CD14-positive monocyte (primary cell): ENCODE measurements around the gene TTYH3. TPM values are rescaled to one million over a fixed set of nuclear protein-coding genes. Genes with fewer than 3 reads are reported as not detected.
"Not testable (repeated sequence)": the region's sequence is repeated elsewhere in the genome, so short reads cannot be mapped to it uniquely, and the experiment has no call there.

Experiments
- DNase-seq, 3 donors: peaks; one replicate each; pipeline ENCODE4 v3.0.0-alpha.2; 2011 to 2022
- H2AFZ ChIP-seq: 2 replicates; pipeline ENCODE4 v1.6.0; 2012; ENCODE audit warnings: mild to moderate bottlenecking, low read depth, low read length, inconsistent platforms; ENCODE audit not compliant: insufficient read depth, poor library complexity, severe bottlenecking
- H3K27ac ChIP-seq, 2 donors: 1 replicate in 1 of 2; 2 replicates in 1 of 2; pipeline ENCODE4 v1.5.1; 2012 to 2013; ENCODE audit warnings: low read length in 2 of 2, control low read depth in 1 of 2, inconsistent platforms in 1 of 2, low read depth in 1 of 2, mild to moderate bottlenecking in 1 of 2
- H3K27me3 ChIP-seq, 2 donors: one replicate each; pipeline versions ENCODE4 v1.6.0 to v1.6.1; 2011 to 2013; ENCODE audit warnings: low read length in 2 of 2; ENCODE audit not compliant: control insufficient read depth in 2 of 2, insufficient read depth in 2 of 2
- H3K36me3 ChIP-seq, 2 donors: replicated peaks in 1 of 2; 1 replicate in 1 of 2; 2 replicates in 1 of 2; pipeline versions ENCODE4 v1.5.1 to v1.6.1; 2012 to 2013; ENCODE audit warnings: low read length in 2 of 2, control low read depth in 1 of 2, inconsistent platforms in 1 of 2, mild to moderate bottlenecking in 1 of 2; ENCODE audit not compliant: insufficient read depth in 2 of 2, control insufficient read depth in 1 of 2
- H3K4me1 ChIP-seq, 2 donors: 1 replicate in 1 of 2; 2 replicates in 1 of 2; pipeline versions ENCODE4 v1.5.1 to v1.6.1; 2012 to 2013; ENCODE audit warnings: low read length in 2 of 2, control low read depth in 1 of 2, inconsistent platforms in 1 of 2, mild to moderate bottlenecking in 1 of 2, moderate library complexity in 1 of 2; ENCODE audit not compliant: insufficient read depth in 2 of 2, control insufficient read depth in 1 of 2
- H3K4me2 ChIP-seq: replicated peaks from 2 replicates; pipeline ENCODE3; 2012; ENCODE audit warnings: low read length, moderate library complexity, mild to moderate bottlenecking; ENCODE audit not compliant: poor library complexity, severe bottlenecking; ENCODE audit errors: extremely low read depth
- H3K4me3 ChIP-seq, 3 experiments: fragments of 200-600 bp in 1 of 3; sonication (generic) in 1 of 3; replicated peaks in 1 of 3; 1 replicate in 2 of 3; 2 replicates in 1 of 3; pipeline ENCODE4 v1.5.1; 2011 to 2013; ENCODE audit warnings: low read length in 3 of 3, mild to moderate bottlenecking in 3 of 3, control low read depth in 2 of 3, low read depth in 2 of 3, inconsistent platforms in 1 of 3, moderate library complexity in 1 of 3
- H3K79me2 ChIP-seq: 2 replicates; pipeline ENCODE4 v1.6.0; 2012; ENCODE audit warnings: mild to moderate bottlenecking, control low read depth, inconsistent platforms, low read length, moderate library complexity; ENCODE audit not compliant: insufficient read depth
- H3K9ac ChIP-seq: 2 replicates; pipeline ENCODE4 v1.6.0; 2017; ENCODE audit warnings: low read length, mild to moderate bottlenecking; ENCODE audit not compliant: insufficient read depth, poor library complexity, severe bottlenecking
- H3K9me3 ChIP-seq, 2 donors: replicated peaks in 1 of 2; 1 replicate in 1 of 2; 2 replicates in 1 of 2; pipeline versions ENCODE4 v1.5.1 to v1.6.1; 2012 to 2013; ENCODE audit warnings: low read length in 2 of 2, control low read depth in 1 of 2; ENCODE audit not compliant: control insufficient read depth in 1 of 2, insufficient read depth in 1 of 2
- H4K20me1 ChIP-seq: 2 replicates; pipeline ENCODE4 v1.6.0; 2012; ENCODE audit warnings: mild to moderate bottlenecking, low read length, control low read depth, moderate library complexity; ENCODE audit not compliant: insufficient read depth
- H3K27ac Mint-ChIP-seq, 7 donors: one replicate each; pipeline ENCODE4 v1.8.0; 2020; ENCODE audit warnings: mild to moderate bottlenecking in 7 of 7, mixed read lengths in 7 of 7, moderate library complexity in 6 of 7, inconsistent platforms in 2 of 7
- H3K27me3 Mint-ChIP-seq, 3 donors: one replicate each; pipeline ENCODE4 v1.8.0; 2021 to 2022; ENCODE audit warnings: low read depth in 3 of 3, mild to moderate bottlenecking in 3 of 3, mixed read lengths in 3 of 3, moderate library complexity in 3 of 3, inconsistent platforms in 1 of 3
- H3K36me3 Mint-ChIP-seq, 2 donors: one replicate each; pipeline ENCODE4 v1.8.0; 2020; ENCODE audit warnings: mixed read lengths in 2 of 2, inconsistent platforms in 1 of 2, mild to moderate bottlenecking in 1 of 2
- H3K4me1 Mint-ChIP-seq: one replicate; pipeline ENCODE4 v1.8.0; 2020; ENCODE audit warnings: mild to moderate bottlenecking, mixed read lengths
- H3K4me3 Mint-ChIP-seq, 2 donors: one replicate each; pipeline ENCODE4 v1.8.0; 2020; ENCODE audit warnings: mild to moderate bottlenecking in 2 of 2, mixed read lengths in 2 of 2, moderate library complexity in 1 of 2
- H3K9me3 Mint-ChIP-seq, 7 donors: one replicate each; pipeline ENCODE4 v1.8.0; 2020 to 2022; ENCODE audit warnings: mixed read lengths in 7 of 7, mild to moderate bottlenecking in 6 of 7, moderate library complexity in 6 of 7, inconsistent platforms in 2 of 7
- CTCF ChIP-seq: fragments of 200-600 bp; IDR thresholded peaks from one replicate; pipeline ENCODE4 v1.8.0; 2022; ENCODE audit warnings: antibody characterized with exemption, mild to moderate bottlenecking
- WGBS: methylation state at CpG from one replicate; pipeline ENCODE4 v1.1.5; 2013; ENCODE audit warnings: missing lambda C conversion rate; ENCODE audit not compliant: insufficient coverage; 5-methylcytosine and 5-hydroxymethylcytosine counted together
- intact Hi-C, 2 donors: fragments of 100-400 bp; cut with micrococcal nuclease; formaldehyde crosslinking; loops; one replicate each; pipeline versions ENCODE4 v1.15.0 to v1.15.1; 2023
- polyA plus RNA-seq, 3 donors: library from polyadenylated mRNA; depleted of rRNA in 1 of 3; unstranded in 2 of 3; stranded (reverse) in 1 of 3; fragments of 300-500 nt in 2 of 3; fragments of >200 nt in 1 of 3; fragmentation: Illumina TruSeq in 2 of 3; gene quantifications; 1 replicate in 2 of 3; 2 replicates in 1 of 3; pipeline ENCODE4 v1.2.3, GENCODE V29; 2012 to 2021

Gene TTYH3
- polyA plus RNA-seq, 3 donors: 13.4 to 73.5 (median 17.4) TPM

GRCh38 chr7:2608921-2609411 is 22.8 kb upstream of the TTYH3 start:
- H3K9me3 ChIP-seq: no peaks in the 10 kb centered on the region
- peak overlapping the region; percentile 84 to 87 for H3K27ac ChIP-seq
- TF ChIP-seq CTCF: peak; percentile 42
- 0% methylated on average over 1 of the region's 14 CpGs for WGBS
- peak overlapping the region; percentile 78 for H3K4me2 ChIP-seq
- Mint-ChIP-seq H3K4me1 (peaks cover 64% of the 10 kb centered on the region), H3K27ac (peak overlapping the region; percentile 94 to 99 (median 95)), H3K36me3 (peaks cover 8 to 23% of the 10 kb centered on the region in 2 donors), H3K27me3 (peaks cover 0 to 3% (median 2%) of the 10 kb centered on the region in 3 donors), H3K9me3 (peaks cover 0 to 4% (median 0%) of the 10 kb centered on the region in 7 donors), H3K4me3 (peak overlapping the region; percentile 77 to 88)
- H3K27me3 ChIP-seq: no peaks in the 10 kb centered on the region
- peak; percentile 80 to 83 (median 81) for DNase-seq
- H3K79me2 ChIP-seq: no peaks in the 10 kb centered on the region
- intact Hi-C loops: loop anchor here in 1 of 2 donors (5.0 kb wide), 2 partner anchors 33 to 47 kb away; no protein-coding TSS in a partner anchor
- peaks cover 0 to 6% of the 10 kb centered on the region in 2 donors for H3K36me3 ChIP-seq
- H3K4me1 ChIP-seq: peaks cover 49 to 80% of the 10 kb centered on the region in 2 donors
- peak overlapping the region; percentile 84 for H2AFZ ChIP-seq
- H4K20me1 ChIP-seq: no peaks in the 10 kb centered on the region
- peak overlapping the region; percentile 30 to 68 (median 30) for H3K4me3 ChIP-seq
- H3K9ac ChIP-seq: peak overlapping the region; percentile 54

GRCh38 chr7:2609646-2610045 is 22.1 kb upstream of the TTYH3 start:
- H3K79me2 ChIP-seq, DNase-seq, H3K27me3 ChIP-seq, H4K20me1 ChIP-seq, H3K9me3 ChIP-seq, H3K36me3 ChIP-seq, H3K27me3 Mint-ChIP-seq, H3K9me3 Mint-ChIP-seq: not testable (repeated sequence)
- peak overlapping the region; percentile 54 for H3K9ac ChIP-seq
- Mint-ChIP-seq H3K4me3 (peak overlapping the region; percentile 77 to 88), H3K27ac (peak overlapping the region; percentile 94 to 99 (median 95)), H3K36me3 (peaks cover 8 to 22% of the 10 kb centered on the region in 2 donors), H3K4me1 (peaks cover 70% of the 10 kb centered on the region)
- WGBS: 96% methylated on average over 5 of the region's 6 CpGs
- peak overlapping the region in 2 of 3 experiments; percentile 30 to 68 for H3K4me3 ChIP-seq
- peak overlapping the region; percentile 84 to 87 for H3K27ac ChIP-seq
- peak overlapping the region; percentile 84 for H2AFZ ChIP-seq
- H3K4me2 ChIP-seq: peak overlapping the region; percentile 78
- peaks cover 56 to 87% of the 10 kb centered on the region in 2 donors for H3K4me1 ChIP-seq
- intact Hi-C loops: loop anchor here (5.0 kb wide), 3 partner anchors 33 to 47 kb away; no protein-coding TSS in a partner anchor
